OCI-LY7 (cell line): Measurements from ENCODE around the gene FBN1. TPM values are rescaled to one million over a fixed set of nuclear protein-coding genes. Genes with fewer than 3 reads are reported as not detected.

Source experiments
- BruUV-seq: library from RNA; stranded (reverse); fragments of 400-500 nt; replicated peaks from 2 replicates; lab custom pipeline; 2021; lab: Mats Ljungman, UMichigan
- CTCF ChIA-PET: fragments of 300-600 bp; sonication (Branson Sonifier 250); formaldehyde crosslinking; loops from one replicate; lab custom pipeline; 2022; ENCODE audit warnings: antibody characterized with exemption; ENCODE audit not compliant: unreplicated experiment; lab: Charles Lee
- POLR2A ChIA-PET: fragments of 300-600 bp; sonication (Branson Sonifier 250); formaldehyde crosslinking; loops from one replicate; lab custom pipeline; 2022; ENCODE audit warnings: antibody characterized with exemption; lab: Charles Lee
- DNase-seq: peaks from one replicate; pipeline ENCODE4 v3.0.0-alpha.2; 2015; ENCODE audit warnings: low spot score
- H2AFZ ChIP-seq: fragments of 200-600 bp; sonication (generic), shearing (Covaris generic); 2 replicates; pipeline ENCODE4 v1.6.1; 2014; ENCODE audit warnings: mild to moderate bottlenecking, antibody characterized with exemption, low read length, moderate library complexity
- H3K27ac ChIP-seq: fragments of 200-600 bp; sonication (generic); 2 replicates; pipeline ENCODE4 v1.5.1; 2014; ENCODE audit warnings: mixed run types, low read depth, mild to moderate bottlenecking, moderate library complexity, low read length, inconsistent platforms; ENCODE audit not compliant: poor library complexity, severe bottlenecking
- H3K36me3 ChIP-seq: fragments of 200-600 bp; sonication (generic); 2 replicates; pipeline ENCODE4 v1.6.1; 2014; ENCODE audit warnings: mild to moderate bottlenecking, antibody characterized with exemption, low read length, moderate library complexity, mixed read lengths; ENCODE audit not compliant: insufficient read depth
- H3K4me1 ChIP-seq: fragments of 200-600 bp; sonication (generic); 2 replicates; pipeline ENCODE4 v1.5.1; 2014; ENCODE audit warnings: mild to moderate bottlenecking, low read length; ENCODE audit not compliant: insufficient read depth, poor library complexity, severe bottlenecking
- H3K4me2 ChIP-seq: fragments of 200-600 bp; sonication (generic); 2 replicates; pipeline ENCODE4 v1.6.1; 2014; ENCODE audit warnings: mild to moderate bottlenecking, low read length
- H3K4me3 ChIP-seq: fragments of 200-600 bp; sonication (generic); 2 replicates; pipeline ENCODE4 v1.5.1; 2014; ENCODE audit warnings: mild to moderate bottlenecking, low read depth, low read length; ENCODE audit not compliant: poor library complexity, severe bottlenecking
- H3K79me2 ChIP-seq: fragments of 200-600 bp; sonication (generic); 2 replicates; pipeline ENCODE4 v1.6.1; 2016; ENCODE audit warnings: low read depth, mild to moderate bottlenecking, low read length, moderate library complexity, mixed read lengths; ENCODE audit not compliant: insufficient read depth
- H3K9me2 ChIP-seq: fragments of 200-600 bp; sonication (generic); 2 replicates; pipeline ENCODE4 v1.6.1; 2016; ENCODE audit warnings: mild to moderate bottlenecking, low read length, mixed read lengths; ENCODE audit not compliant: insufficient read depth
- H3K9me3 ChIP-seq: fragments of 200-600 bp; sonication (generic); 2 replicates; pipeline ENCODE4 v1.6.1; 2014; ENCODE audit warnings: mild to moderate bottlenecking, mixed run types, low read length, mixed read lengths
- H4K20me1 ChIP-seq: fragments of 200-600 bp; sonication (generic); 2 replicates; pipeline ENCODE4 v1.6.1; 2014; ENCODE audit warnings: mild to moderate bottlenecking, antibody characterized with exemption, low read length, moderate library complexity, mixed read lengths; ENCODE audit not compliant: insufficient read depth
- EZH2phosphoT487 ChIP-seq: fragments of 200-600 bp; sonication (generic); IDR thresholded peaks from 2 replicates; pipeline ENCODE4 v1.6.1; 2018; ENCODE audit warnings: low read depth, borderline replicate concordance, mild to moderate bottlenecking, mixed run types, antibody characterized with exemption, low read length, moderate library complexity, mixed read lengths
- intact Hi-C: fragments of 100-400 bp; cut with micrococcal nuclease; formaldehyde crosslinking; loops from one replicate; pipeline ENCODE4 v1.10.0; 2022; ENCODE audit not compliant: unreplicated experiment
- total RNA-seq, 2 experiments: library from RNA; depleted of rRNA in 1 of 2; stranded (reverse); fragments of >200 nt in 1 of 2; shearing (Covaris generic) in 1 of 2; gene quantifications; 2 replicates each; pipeline ENCODE4 v1.2.3, GENCODE V29; 2014 to 2022
- TF ChIP-seq, protein P1 (sequence below): fragments of 200-600 bp; sonication (generic); conservative IDR thresholded peaks from 2 replicates; pipeline ENCODE4 v1.5.1; 2014; ENCODE audit warnings: mild to moderate bottlenecking, antibody characterized with exemption, low read length, moderate library complexity, mixed read lengths

The FBN1 gene
- total RNA-seq, 2 experiments from 2014 or later, result 0.68 to 1.0 TPM

DNA sequence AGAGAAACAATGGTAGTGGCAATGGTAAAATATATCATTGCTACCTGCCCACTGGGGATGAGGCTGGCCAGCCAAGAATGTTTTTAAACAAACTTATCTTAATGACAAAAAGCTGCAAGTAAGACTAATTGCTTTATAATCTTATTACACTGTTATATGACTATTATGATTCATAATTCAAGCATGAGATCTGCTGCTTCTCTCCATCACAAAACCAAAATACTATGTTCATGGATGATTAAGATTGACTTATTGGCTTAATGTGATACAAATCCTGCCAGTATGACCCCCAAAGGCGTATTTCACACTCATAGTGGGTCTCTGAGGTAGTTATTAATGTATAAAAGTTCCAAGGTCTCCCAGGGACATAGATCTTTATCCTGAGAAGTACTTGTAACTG is 52.6 kb downstream of the FBN1 start:
- no TSS peak for BruUV-seq

DNA sequence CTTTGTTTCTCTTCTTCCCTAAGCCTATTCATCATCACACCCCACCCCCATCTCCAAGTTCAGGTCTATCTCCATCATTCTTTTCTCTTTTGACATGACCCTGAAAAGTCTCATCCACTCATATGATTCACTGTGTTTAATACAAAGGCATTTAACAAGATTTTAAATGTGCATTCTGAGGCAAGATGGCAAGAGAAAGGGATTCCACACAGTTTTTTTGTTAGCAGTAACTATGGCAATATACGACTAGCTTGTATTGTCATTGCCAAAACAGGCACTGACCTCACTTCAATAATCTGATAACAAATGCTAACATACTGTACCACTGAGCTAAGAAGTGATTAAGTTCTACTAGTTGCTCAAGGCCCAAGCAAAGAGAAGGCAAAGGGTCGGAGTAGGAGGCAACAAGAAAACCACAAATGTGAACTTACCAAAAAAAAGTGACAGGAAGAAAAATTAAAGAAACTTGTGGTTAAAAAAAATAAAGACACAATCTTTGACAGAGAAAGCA is 53.2 kb downstream of the FBN1 start:
- ChIA-PET CTCF (no interaction called here), POLR2A (no interaction called here)
- no TSS peak for BruUV-seq
- Histone ChIP-seq H2AFZ (no peak overlapping the region), H3K9me3 (no peaks in the 10 kb centered on the region), H4K20me1 (no peaks in the 10 kb centered on the region), H3K36me3 (no peaks in the 10 kb centered on the region), H3K4me3 (no peak overlapping the region), H3K27ac (no peak overlapping the region), H3K79me2 (no peaks in the 10 kb centered on the region), H3K4me2 (no peak overlapping the region), H3K4me1 (no peaks in the 10 kb centered on the region), H3K9me2 (no peaks in the 10 kb centered on the region)
- intact Hi-C loops, result no loop called here
- DNase-seq, result no peak
- TF ChIP-seq, protein P1, sequence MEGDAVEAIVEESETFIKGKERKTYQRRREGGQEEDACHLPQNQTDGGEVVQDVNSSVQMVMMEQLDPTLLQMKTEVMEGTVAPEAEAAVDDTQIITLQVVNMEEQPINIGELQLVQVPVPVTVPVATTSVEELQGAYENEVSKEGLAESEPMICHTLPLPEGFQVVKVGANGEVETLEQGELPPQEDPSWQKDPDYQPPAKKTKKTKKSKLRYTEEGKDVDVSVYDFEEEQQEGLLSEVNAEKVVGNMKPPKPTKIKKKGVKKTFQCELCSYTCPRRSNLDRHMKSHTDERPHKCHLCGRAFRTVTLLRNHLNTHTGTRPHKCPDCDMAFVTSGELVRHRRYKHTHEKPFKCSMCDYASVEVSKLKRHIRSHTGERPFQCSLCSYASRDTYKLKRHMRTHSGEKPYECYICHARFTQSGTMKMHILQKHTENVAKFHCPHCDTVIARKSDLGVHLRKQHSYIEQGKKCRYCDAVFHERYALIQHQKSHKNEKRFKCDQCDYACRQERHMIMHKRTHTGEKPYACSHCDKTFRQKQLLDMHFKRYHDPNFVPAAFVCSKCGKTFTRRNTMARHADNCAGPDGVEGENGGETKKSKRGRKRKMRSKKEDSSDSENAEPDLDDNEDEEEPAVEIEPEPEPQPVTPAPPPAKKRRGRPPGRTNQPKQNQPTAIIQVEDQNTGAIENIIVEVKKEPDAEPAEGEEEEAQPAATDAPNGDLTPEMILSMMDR, result no peak
- TF ChIP-seq EZH2phosphoT487, result no peak

More for the DNA sequence above, 52.6 kb downstream of the FBN1 start:
- POLR2A ChIA-PET, result no interaction called here
- Histone ChIP-seq H3K27ac (no peak overlapping the region), H3K4me3 (no peak overlapping the region), H3K9me3 (no peaks in the 10 kb centered on the region), H3K36me3 (no peaks in the 10 kb centered on the region), H2AFZ (no peak overlapping the region), H3K9me2 (no peaks in the 10 kb centered on the region), H3K4me2 (no peak overlapping the region), H3K4me1 (no peaks in the 10 kb centered on the region), H3K79me2 (no peaks in the 10 kb centered on the region), H4K20me1 (no peaks in the 10 kb centered on the region)
- CTCF ChIA-PET, result no interaction called here
- intact Hi-C loops, result no loop called here
- DNase-seq, result no peak
- TF ChIP-seq EZH2phosphoT487, result no peak
- TF ChIP-seq, protein P1, result no peak

- DNase-seq, result no peak
- no peaks in the 10 kb centered on the region for H3K79me2 ChIP-seq
- H3K36me3 ChIP-seq, result no peaks in the 10 kb centered on the region
- POLR2A ChIA-PET, result interaction anchor here (0.6 kb wide), 1 partner anchor 150 kb away, joined by 3 read pairs; no protein-coding TSS in a partner anchor
- H2AFZ ChIP-seq, result no peak overlapping the region
- H3K4me3 ChIP-seq, result no peak overlapping the region
- CTCF ChIA-PET, result no interaction called here
- H3K4me2 ChIP-seq, result no peak overlapping the region
- no peaks in the 10 kb centered on the region for H3K9me2 ChIP-seq
- intact Hi-C loops, result no loop called here
- no TSS peak for BruUV-seq
- H3K27ac ChIP-seq, result no peak overlapping the region
- TF ChIP-seq EZH2phosphoT487, result no peak
- TF ChIP-seq, protein P1, result no peak
- H4K20me1 ChIP-seq, result no peaks in the 10 kb centered on the region
- no peaks in the 10 kb centered on the region for H3K4me1 ChIP-seq
- no peaks in the 10 kb centered on the region for H3K9me3 ChIP-seq
Observed at GRCh38 chr15:48590723-48591122, 54.8 kb downstream of the FBN1 start.
